Breast epithelium (tissue), 3 donors: ENCODE results near the gene CCNA1.

Experiments
- CTCF ChIP-seq, 3 donors: fragments of 450-650 bp; IDR thresholded peaks; one replicate each; pipeline ENCODE4 v1.5.1; 2016 to 2017; ENCODE audit warnings: antibody characterized with exemption in 3 of 3, mild to moderate bottlenecking in 3 of 3, moderate library complexity in 3 of 3
- POLR2A ChIP-seq: fragments of 450-650 bp; IDR thresholded peaks from one replicate; pipeline ENCODE4 v1.6.1; 2016; ENCODE audit warnings: antibody characterized with exemption, mild to moderate bottlenecking, moderate library complexity
- POLR2AphosphoS5 ChIP-seq, 3 donors: sonication (generic); formaldehyde crosslinking; IDR thresholded peaks; one replicate each; pipeline ENCODE4 v1.6.1; 2017; ENCODE audit warnings: antibody characterized with exemption in 3 of 3

GRCh38 chr13:36412736-36413135 lies 19.6 kb upstream of the CCNA1 start:
- TF ChIP-seq POLR2A = no peak
- TF ChIP-seq CTCF (IDR thresholded peaks at IDR 0.05) = no peak
- no peak for TF ChIP-seq POLR2AphosphoS5 (IDR thresholded peaks at IDR 0.05)
